ENCODE results near the gene SLC12A2.

Gene SLC12A2

GRCh38 chr5:128083033-128083810 is at the start of gene SLC12A2:
Gene SLC12A2 (plus strand): TSS chr5:128083766. CDS start chr5:128083955, 189 bp downstream.
- peak; percentile 76 for DNase-seq

DNA sequence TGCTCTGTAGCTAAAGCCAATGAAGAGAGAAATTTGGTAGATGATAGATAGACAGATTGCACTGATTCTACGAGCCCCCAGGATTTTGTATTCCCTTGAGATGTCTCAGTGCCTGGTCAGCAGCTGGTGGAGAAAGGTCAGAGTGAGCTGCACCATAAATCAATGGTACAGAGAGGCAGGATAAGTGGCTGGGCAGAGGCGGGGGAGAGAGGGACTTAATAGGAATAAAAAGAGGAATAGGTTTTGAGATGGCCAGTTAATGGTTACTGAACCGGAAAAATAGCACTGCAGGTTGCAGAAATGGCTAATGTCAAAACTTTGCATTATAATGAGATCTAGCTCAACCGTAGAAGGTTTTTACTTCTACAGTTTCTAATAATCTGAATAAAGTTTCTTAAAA is 47.9 kb upstream of the SLC12A2 start:
- DNase-seq: no peak

DNA sequence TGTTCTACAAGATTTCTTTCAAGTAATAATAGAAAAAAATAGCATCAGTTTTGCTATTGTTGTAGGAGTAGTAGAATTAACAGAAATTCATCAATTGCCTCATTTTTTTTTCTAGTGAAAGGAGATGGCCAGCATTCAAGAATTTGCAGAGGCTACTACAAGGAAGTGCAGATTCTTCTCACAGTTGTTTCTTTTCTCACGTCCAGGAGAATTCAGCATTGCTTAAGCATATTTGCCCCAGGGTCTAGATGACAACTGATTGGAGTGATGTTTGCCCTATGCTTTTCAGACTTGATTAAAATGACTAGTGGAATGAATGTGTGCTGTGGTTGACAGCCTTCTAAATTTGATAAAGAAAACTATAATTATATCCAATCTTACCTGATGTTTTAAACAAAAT is 46.6 kb upstream of the SLC12A2 start:
- no peak for DNase-seq

GRCh38 chr5:128038643-128039042 is 44.9 kb upstream of the SLC12A2 start:
- DNase-seq: no peak

- DNase-seq: no peak
Observed at GRCh38 chr5:128040927-128041326, 42.6 kb upstream of the SLC12A2 start.

DNA sequence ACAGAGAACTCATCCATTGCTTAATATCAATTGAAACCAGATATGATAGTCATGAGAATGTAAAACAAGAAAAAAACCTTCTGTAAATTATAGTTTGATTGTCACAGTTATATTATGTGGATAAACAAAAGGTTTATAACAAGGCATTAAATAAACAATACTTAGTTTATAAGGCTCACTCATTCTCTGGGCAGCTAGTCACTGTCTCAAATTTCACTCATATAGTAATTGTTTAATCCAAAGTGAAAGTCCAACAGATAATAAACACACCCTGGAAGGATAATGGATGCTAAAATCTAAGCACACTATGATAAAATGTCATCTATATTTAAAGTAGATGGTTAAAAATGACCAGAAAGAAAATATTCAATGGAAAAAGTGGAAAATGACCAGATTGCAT is 30.8 kb upstream of the SLC12A2 start:
- no peak for DNase-seq

- DNase-seq: no peak
Observed at GRCh38 chr5:128053291-128053954, 30.1 kb upstream of the SLC12A2 start.

DNA sequence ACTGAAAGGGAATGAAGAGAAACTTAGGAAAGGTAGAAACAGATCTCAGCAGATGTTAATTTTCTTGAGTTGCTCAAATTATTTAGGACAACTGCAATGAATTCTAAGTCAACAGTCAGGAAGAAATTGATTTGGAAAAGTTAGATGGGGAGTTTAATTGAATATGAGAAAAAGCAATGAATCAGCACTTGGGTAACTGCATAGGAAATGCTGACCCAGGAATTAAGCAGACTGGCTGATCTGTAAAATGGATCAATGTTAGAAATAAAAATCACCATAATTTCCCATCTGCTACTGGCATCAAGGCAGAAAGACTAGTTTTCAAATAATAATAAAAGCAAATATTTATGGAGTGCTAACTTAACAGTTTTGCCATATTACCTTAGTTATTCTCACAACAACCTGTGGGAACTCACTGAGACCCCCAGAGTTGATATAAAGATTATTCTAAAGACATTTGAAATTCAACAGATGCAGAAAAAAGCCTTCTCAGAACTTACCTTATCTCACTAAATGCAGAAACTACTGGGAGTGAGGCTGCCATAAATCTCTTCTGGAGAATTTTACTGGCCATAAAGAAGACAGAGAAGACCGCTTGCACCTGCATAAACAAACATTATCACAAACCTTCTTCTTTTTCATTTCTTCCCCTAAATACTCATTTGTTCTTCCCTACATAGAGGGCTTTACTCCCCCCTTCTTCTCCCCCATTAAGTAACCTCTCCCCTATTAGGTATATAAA is 22.8 kb upstream of the SLC12A2 start:
- DNase-seq: no peak

GRCh38 chr5:128062172-128062746 is 21.3 kb upstream of the SLC12A2 start:
- no peak for DNase-seq

GRCh38 chr5:128074171-128074570 is 9.4 kb upstream of the SLC12A2 start:
- no peak for DNase-seq

DNA sequence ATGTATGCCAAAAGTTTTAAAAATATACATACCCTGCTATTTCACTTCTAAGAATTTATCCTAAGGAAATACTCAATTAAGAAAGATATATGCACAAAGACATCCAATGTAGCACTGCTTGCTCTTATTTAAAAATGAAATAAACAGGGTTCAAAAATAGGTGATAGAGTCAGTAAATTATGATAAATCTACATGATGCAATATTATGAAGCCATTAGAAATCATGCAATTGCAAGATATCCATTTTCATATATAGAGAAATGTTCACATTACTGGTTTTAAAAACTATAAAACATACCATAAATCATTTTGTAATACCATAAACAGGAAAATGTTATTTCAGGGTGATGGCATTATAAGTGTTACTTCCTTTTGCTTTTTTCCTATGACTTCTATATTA is 8.6 kb upstream of the SLC12A2 start:
- DNase-seq: no peak

DNA sequence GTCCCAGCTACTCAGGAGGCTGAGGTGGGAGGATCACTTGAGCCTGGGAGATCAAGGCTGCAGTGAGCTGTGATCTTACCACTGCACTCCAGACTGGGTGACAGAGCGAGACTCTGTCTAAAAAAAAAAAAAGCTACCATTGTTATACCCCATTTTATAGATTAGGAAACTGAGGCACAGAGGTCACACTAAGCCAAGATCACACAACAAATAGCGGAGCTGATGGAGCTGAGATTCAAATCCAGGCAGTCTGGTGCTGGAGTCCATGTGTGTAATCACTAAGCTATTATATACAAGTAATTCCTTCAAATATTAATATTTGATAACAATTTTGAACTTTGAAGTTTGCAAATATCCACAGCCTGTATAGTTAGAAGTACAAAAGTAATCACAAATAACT is 6.0 kb upstream of the SLC12A2 start:
- no peak for DNase-seq

GRCh38 chr5:128081111-128081851 is 2.3 kb upstream of the SLC12A2 start:
- no peak for DNase-seq

- DNase-seq: peak; percentile 44
Observed at GRCh38 chr5:128082551-128083032, 974 bp upstream of the SLC12A2 start.

- no peak for DNase-seq
Observed at GRCh38 chr5:128083811-128084227, 253 bp downstream of the SLC12A2 start.

GRCh38 chr5:128084228-128085167 is 932 bp downstream of the SLC12A2 start:
- peak; percentile 2 for DNase-seq

GRCh38 chr5:128085413-128085812 is 1.8 kb downstream of the SLC12A2 start:
- no peak for DNase-seq

DNA sequence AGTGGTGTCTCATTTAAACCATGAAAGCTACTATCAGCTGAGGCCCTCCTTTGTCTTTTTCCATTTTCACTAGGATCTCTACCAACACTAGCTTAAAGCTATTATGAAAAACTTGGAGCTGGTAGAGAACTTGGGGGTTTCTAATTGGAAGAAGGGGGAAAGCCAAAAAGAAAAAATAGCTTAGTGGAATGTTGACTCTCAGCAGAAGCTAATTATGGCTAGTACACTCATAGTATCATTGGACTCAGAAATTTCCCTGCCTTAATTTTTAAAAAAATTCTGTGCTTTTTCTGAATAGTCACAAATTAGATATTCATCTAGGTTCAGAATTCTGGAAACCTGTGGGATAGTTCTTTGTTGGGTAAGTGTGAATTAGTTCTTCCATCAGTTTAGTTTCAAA is 8.0 kb downstream of the SLC12A2 start:
- no peak for DNase-seq

DNA sequence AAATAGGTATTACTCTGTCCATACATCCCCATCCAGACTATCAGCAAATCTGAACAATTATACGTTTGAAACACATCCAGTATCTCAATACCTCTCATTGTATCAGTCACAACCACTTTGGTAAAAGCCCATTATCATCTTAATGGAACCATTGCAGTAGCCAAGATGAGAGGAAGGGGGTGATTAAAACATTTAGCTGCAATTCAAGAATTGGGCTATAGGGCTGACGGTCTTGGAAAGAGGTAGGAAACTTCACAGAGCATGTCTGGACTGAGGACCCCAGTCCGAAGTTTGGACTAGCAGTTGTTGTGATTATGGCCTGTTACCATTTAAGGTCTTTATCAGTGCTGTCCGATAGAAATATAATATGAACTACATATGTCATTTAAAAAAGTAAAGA is 8.6 kb downstream of the SLC12A2 start:
- no peak for DNase-seq

DNA sequence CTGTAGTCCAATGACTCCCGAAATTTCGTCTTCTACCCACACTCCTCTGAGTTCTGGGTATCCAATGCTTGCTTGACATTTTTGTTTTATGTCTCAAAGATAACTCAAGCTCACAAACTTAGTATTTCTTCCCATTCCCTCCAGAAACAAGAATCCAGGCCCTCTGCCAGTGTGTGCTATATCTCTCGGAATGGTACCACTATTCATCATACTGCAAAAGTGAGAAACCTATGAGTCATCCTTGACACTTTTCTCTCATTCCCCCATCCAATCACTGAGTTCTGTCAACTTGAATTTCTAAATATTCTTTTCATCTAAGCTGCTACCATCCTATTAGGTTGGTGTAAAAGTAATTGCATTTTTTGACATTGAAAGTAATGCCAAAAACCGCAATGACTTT is 9.8 kb downstream of the SLC12A2 start:
- DNase-seq: no peak

GRCh38 chr5:128097224-128097623 is 13.7 kb downstream of the SLC12A2 start:
- DNase-seq: no peak

Measured in NCI-H2107 (cell line).